ENCODE measurements around the gene SNORC. TPM values are rescaled to one million over a fixed set of nuclear protein-coding genes. Genes with fewer than 3 reads are reported as not detected.
A peak's percentile ranks its signal among the peaks of the same experiment; 100 is the strongest.

The SNORC gene
- total and polyA plus RNA-seq, 2 donors (not counting 1 experiment from before 2014, with no cell fraction given) = 0.91 to 0.94 TPM

DNA sequence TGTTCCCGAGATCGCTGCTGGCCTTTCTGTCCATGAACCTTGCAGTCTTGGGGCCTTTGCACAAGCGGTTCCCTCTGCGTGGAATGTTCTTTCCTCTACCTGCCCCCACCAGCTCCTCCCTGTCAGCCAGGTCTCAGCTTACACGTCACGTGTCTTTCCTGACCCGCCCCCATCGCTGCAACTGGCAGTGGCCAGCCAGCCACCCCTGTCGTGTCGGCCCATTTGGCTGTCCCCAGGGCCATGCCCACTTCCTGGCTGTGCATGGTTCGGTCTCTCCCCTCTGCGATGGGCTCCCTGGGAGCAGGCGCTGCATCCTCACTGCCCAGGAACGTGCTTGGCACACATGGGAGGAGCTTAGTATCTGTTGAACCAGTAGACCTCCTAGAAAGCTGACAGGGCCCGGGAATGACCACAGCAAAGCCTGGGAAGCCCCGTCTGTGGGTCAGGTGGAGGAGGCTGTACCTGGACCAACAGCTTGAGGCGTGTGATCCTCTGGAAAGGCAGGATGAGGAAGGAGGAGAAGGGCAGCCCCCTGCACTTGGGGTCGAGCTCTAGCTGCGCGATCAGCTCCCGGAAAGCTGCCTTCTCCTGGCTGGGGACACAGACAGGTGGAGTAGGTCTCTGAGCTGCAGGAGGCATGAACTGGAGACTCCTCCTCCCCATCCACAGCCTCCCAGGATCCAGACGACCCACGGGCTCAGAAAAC is 21.0 kb downstream of the SNORC start:
- no peak overlapping the region for H3K27ac ChIP-seq (ENCODE audit: low read length in 2 of 2)
- no peak overlapping the region for H3K4me3 ChIP-seq (ENCODE audit: control extremely low read depth in 1 of 5, extremely low read depth in 1 of 5, insufficient read depth in 1 of 5, low read depth in 2 of 5, low read length in 4 of 5)
- CTCF ChIA-PET = no interaction called here
- DNase-seq (no peak), ATAC-seq (ENCODE audit: low read depth) (no peak)
- 30% methylated on average over 17 of the region's 23 CpGs for WGBS (ENCODE audit: insufficient coverage)
- no peaks in the 10 kb centered on the region for H3K9me3 ChIP-seq (ENCODE audit: control extremely low read depth in 1 of 3, control insufficient read depth in 2 of 3, insufficient read depth in 1 of 3, low read length in 2 of 3)
- no peak overlapping the region for H3K27ac Mint-ChIP-seq
- H3K27me3 ChIP-seq (replicated peaks in 1 of 4; ENCODE audit: control extremely low read depth in 1 of 4, control insufficient read depth in 3 of 4, insufficient read depth in 4 of 4, low read length in 3 of 4) = peaks cover 0 to 10% (median 0%) of the 10 kb centered on the region in 4 experiments
- intact Hi-C loops (cut with micrococcal nuclease) = no loop called here
- H3K4me3 Mint-ChIP-seq = no peak overlapping the region
- no peaks in the 10 kb centered on the region for H3K36me3 ChIP-seq (replicated peaks in 1 of 2; ENCODE audit: control extremely low read depth in 1 of 2, control insufficient read depth in 1 of 2, extremely low read depth in 1 of 2, insufficient read depth in 2 of 2, low read length in 1 of 2)
- H3K4me1 ChIP-seq (ENCODE audit: control insufficient read depth in 2 of 2, insufficient read depth in 2 of 2, low read length in 2 of 2) = no peaks in the 10 kb centered on the region
- no peak overlapping the region for H3K4me2 ChIP-seq (replicated peaks; ENCODE audit: low read depth, low read length, poor library complexity, severe bottlenecking)
- POLR2A ChIA-PET = no interaction called here
- peaks cover 28% of the 10 kb centered on the region for H3K27me3 Mint-ChIP-seq
- H3K9me3 Mint-ChIP-seq (ENCODE audit: insufficient read depth) = no peaks in the 10 kb centered on the region
- peak overlapping the region; percentile 1 for H2AFZ ChIP-seq (ENCODE audit: insufficient read depth, low read depth, low read length, poor library complexity, severe bottlenecking)
- TF ChIP-seq, protein P1, sequence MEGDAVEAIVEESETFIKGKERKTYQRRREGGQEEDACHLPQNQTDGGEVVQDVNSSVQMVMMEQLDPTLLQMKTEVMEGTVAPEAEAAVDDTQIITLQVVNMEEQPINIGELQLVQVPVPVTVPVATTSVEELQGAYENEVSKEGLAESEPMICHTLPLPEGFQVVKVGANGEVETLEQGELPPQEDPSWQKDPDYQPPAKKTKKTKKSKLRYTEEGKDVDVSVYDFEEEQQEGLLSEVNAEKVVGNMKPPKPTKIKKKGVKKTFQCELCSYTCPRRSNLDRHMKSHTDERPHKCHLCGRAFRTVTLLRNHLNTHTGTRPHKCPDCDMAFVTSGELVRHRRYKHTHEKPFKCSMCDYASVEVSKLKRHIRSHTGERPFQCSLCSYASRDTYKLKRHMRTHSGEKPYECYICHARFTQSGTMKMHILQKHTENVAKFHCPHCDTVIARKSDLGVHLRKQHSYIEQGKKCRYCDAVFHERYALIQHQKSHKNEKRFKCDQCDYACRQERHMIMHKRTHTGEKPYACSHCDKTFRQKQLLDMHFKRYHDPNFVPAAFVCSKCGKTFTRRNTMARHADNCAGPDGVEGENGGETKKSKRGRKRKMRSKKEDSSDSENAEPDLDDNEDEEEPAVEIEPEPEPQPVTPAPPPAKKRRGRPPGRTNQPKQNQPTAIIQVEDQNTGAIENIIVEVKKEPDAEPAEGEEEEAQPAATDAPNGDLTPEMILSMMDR (IDR thresholded peaks at IDR 0.05) = no peak
- TF ChIP-seq EZH2 (IDR thresholded peaks at IDR 0.05; ENCODE audit: borderline replicate concordance, insufficient read depth, low read depth, low read length, poor library complexity, severe bottlenecking) = no peak
- H3K4me1 Mint-ChIP-seq = no peaks in the 10 kb centered on the region
- no peak overlapping the region for H3K9ac ChIP-seq (ENCODE audit: low read length)
- H4K20me1 ChIP-seq (ENCODE audit: control insufficient read depth, insufficient read depth, low read length, poor library complexity, severe bottlenecking) = no peaks in the 10 kb centered on the region
- H3K79me2 ChIP-seq (ENCODE audit: control insufficient read depth, insufficient read depth, low read length) = no peaks in the 10 kb centered on the region

DNA sequence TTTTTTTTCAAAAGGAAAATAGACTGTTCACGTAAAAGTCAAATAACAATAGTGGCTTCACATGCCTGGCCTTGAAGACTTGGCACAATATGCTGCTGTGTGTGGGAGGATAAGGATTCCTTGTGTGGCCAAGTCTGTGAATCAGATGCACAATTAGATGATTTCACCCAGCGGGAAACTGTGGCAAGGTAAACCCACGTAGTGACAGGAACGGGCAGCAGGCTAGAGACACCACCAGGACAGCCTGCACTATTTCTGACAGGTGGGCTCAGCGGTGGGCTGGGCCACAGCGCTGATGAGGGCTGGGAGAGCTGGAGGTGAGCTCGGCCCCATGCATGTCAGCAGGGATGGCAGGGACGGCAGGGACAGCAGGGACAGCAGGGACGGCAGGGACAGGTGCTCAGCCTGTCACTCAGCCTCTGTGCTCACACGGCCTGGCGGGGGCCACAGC is 21.6 kb downstream of the SNORC start:
- Mint-ChIP-seq H3K27ac (no peak overlapping the region), H3K27me3 (peaks cover 27% of the 10 kb centered on the region), H3K9me3 (ENCODE audit: insufficient read depth) (no peaks in the 10 kb centered on the region), H3K4me1 (no peaks in the 10 kb centered on the region), H3K4me3 (no peak overlapping the region)
- no peak overlapping the region for H2AFZ ChIP-seq (ENCODE audit: insufficient read depth, low read depth, low read length, poor library complexity, severe bottlenecking)
- ATAC-seq (ENCODE audit: low read depth) (no peak), DNase-seq (no peak)
- peaks cover 0 to 10% (median 0%) of the 10 kb centered on the region in 4 experiments for H3K27me3 ChIP-seq (replicated peaks in 1 of 4; ENCODE audit: control extremely low read depth in 1 of 4, control insufficient read depth in 3 of 4, insufficient read depth in 4 of 4, low read length in 3 of 4)
- no peak overlapping the region for H3K4me3 ChIP-seq (ENCODE audit: control extremely low read depth in 1 of 5, extremely low read depth in 1 of 5, insufficient read depth in 1 of 5, low read depth in 2 of 5, low read length in 4 of 5)
- 85% methylated on average over 11 of the region's 11 CpGs for WGBS (ENCODE audit: insufficient coverage)
- H3K4me1 ChIP-seq (ENCODE audit: control insufficient read depth in 2 of 2, insufficient read depth in 2 of 2, low read length in 2 of 2) = no peaks in the 10 kb centered on the region
- no peaks in the 10 kb centered on the region for H3K79me2 ChIP-seq (ENCODE audit: control insufficient read depth, insufficient read depth, low read length)
- intact Hi-C loops (cut with micrococcal nuclease) = no loop called here
- no peaks in the 10 kb centered on the region for H3K9me3 ChIP-seq (ENCODE audit: control extremely low read depth in 1 of 3, control insufficient read depth in 2 of 3, insufficient read depth in 1 of 3, low read length in 2 of 3)
- no peak overlapping the region for H3K4me2 ChIP-seq (replicated peaks; ENCODE audit: low read depth, low read length, poor library complexity, severe bottlenecking)
- H3K36me3 ChIP-seq (replicated peaks in 1 of 2; ENCODE audit: control extremely low read depth in 1 of 2, control insufficient read depth in 1 of 2, extremely low read depth in 1 of 2, insufficient read depth in 2 of 2, low read length in 1 of 2) = no peaks in the 10 kb centered on the region
- TF ChIP-seq EZH2 (IDR thresholded peaks at IDR 0.05; ENCODE audit: borderline replicate concordance, insufficient read depth, low read depth, low read length, poor library complexity, severe bottlenecking) = no peak
- TF ChIP-seq, protein P1 (IDR thresholded peaks at IDR 0.05) = no peak
- no peak overlapping the region for H3K9ac ChIP-seq (ENCODE audit: low read length)
- ChIA-PET CTCF (no interaction called here), POLR2A (no interaction called here)
- H3K27ac ChIP-seq (ENCODE audit: low read length in 2 of 2) = no peak overlapping the region
- H4K20me1 ChIP-seq (ENCODE audit: control insufficient read depth, insufficient read depth, low read length, poor library complexity, severe bottlenecking) = no peaks in the 10 kb centered on the region
